PC-9 (cell line): ENCODE results near the gene TRAF3. TPM values are rescaled to one million over a fixed set of nuclear protein-coding genes. Genes with fewer than 3 reads are reported as not detected.

Experiments used
- BruUV-seq: library from RNA; stranded (reverse); fragments of 400-500 nt; replicated peaks from 2 replicates; lab custom pipeline; 2021; lab: Mats Ljungman, UMichigan
- CTCF ChIA-PET: fragments of 300-600 bp; sonication (Branson Sonifier 250); formaldehyde crosslinking; loops from one replicate; lab custom pipeline; 2022; ENCODE audit warnings: antibody characterized with exemption; lab: Charles Lee
- POLR2A ChIA-PET: fragments of 300-600 bp; sonication (Branson Sonifier 250); formaldehyde crosslinking; loops from one replicate; lab custom pipeline; 2022; ENCODE audit warnings: antibody characterized with exemption; ENCODE audit not compliant: unreplicated experiment; lab: Charles Lee
- DNase-seq, 2 experiments: peaks; one replicate each; pipeline versions ENCODE4 v3.0.0 to v3.0.0-alpha.2; 2015 to 2022; ENCODE audit warnings: mixed read lengths in 1 of 2
- H2AFZ ChIP-seq: fragments of 200-600 bp; sonication (generic); 2 replicates; pipeline ENCODE4 v1.8.1; 2017; ENCODE audit warnings: antibody characterized with exemption
- H3F3A ChIP-seq: fragments of 200-600 bp; sonication (generic); 2 replicates; pipeline ENCODE4 v1.8.1; 2017; ENCODE audit warnings: antibody characterized with exemption, mild to moderate bottlenecking, low read depth; ENCODE audit not compliant: insufficient read depth
- H3K27ac ChIP-seq: fragments of 200-600 bp; sonication (generic); 2 replicates; pipeline ENCODE4 v1.6.1; 2016; ENCODE audit warnings: mixed run types
- H3K27me3 ChIP-seq: fragments of 200-600 bp; sonication (generic); 2 replicates; pipeline ENCODE4 v1.6.1; 2016; ENCODE audit warnings: low read depth, mixed run types; ENCODE audit not compliant: insufficient read depth
- H3K36me3 ChIP-seq: fragments of 200-600 bp; sonication (generic); 2 replicates; pipeline ENCODE4 v1.6.1; 2016; ENCODE audit warnings: low read depth, mixed run types
- H3K4me1 ChIP-seq: fragments of 200-600 bp; sonication (generic); replicated peaks from 2 replicates; pipeline ENCODE4 v1.6.1; 2016; ENCODE audit warnings: mixed run types; ENCODE audit not compliant: insufficient read depth
- H3K4me2 ChIP-seq: fragments of 200-600 bp; sonication (generic); 2 replicates; pipeline ENCODE4 v1.6.1; 2017; ENCODE audit warnings: mixed run types
- H3K4me3 ChIP-seq: fragments of 200-600 bp; sonication (generic); 2 replicates; pipeline ENCODE4 v1.6.1; 2016; ENCODE audit warnings: mixed run types
- H3K79me2 ChIP-seq: fragments of 200-600 bp; sonication (generic); 2 replicates; pipeline ENCODE4 v1.6.1; 2017; ENCODE audit warnings: low read depth, mixed run types
- H3K9me2 ChIP-seq: fragments of 200-600 bp; sonication (generic); 2 replicates; pipeline ENCODE4 v1.8.1; 2017; ENCODE audit warnings: mild to moderate bottlenecking; ENCODE audit not compliant: insufficient read depth
- H3K9me3 ChIP-seq: fragments of 200-600 bp; sonication (generic); 2 replicates; pipeline ENCODE4 v1.8.1; 2016; ENCODE audit warnings: low read depth; ENCODE audit not compliant: insufficient read depth
- H4K20me1 ChIP-seq: fragments of 200-600 bp; sonication (generic); 2 replicates; pipeline ENCODE4 v1.8.1; 2017; ENCODE audit not compliant: insufficient read depth
- CTCF ChIP-seq: fragments of 200-600 bp; sonication (generic); conservative IDR thresholded peaks from 2 replicates; pipeline ENCODE4 v1.6.1; 2017; ENCODE audit warnings: mixed run types, antibody characterized with exemption, mild to moderate bottlenecking, moderate library complexity
- EZH2 ChIP-seq: fragments of 200-600 bp; sonication (generic); IDR thresholded peaks from 2 replicates; pipeline ENCODE4 v1.8.0; 2017; ENCODE audit warnings: antibody characterized with exemption, low read depth
- intact Hi-C: fragments of 100-400 bp; cut with micrococcal nuclease; formaldehyde crosslinking; loops from one replicate; pipeline ENCODE4 v1.10.0; 2022; ENCODE audit not compliant: unreplicated experiment
- total RNA-seq: library from RNA; stranded (reverse); gene quantifications from 2 replicates; pipeline ENCODE4 v1.2.3, GENCODE V29; 2021

Gene TRAF3
- total RNA-seq, 1 experiment from 2014 or later = 41.3 TPM

GRCh38 chr14:102732924-102733323, 44.3 kb upstream of the TRAF3 start:
- Histone ChIP-seq H4K20me1 (no peaks in the 10 kb centered on the region), H3K9me3 (no peaks in the 10 kb centered on the region), H3K4me3 (no peak overlapping the region), H3K27ac (no peak overlapping the region), H3K79me2 (no peaks in the 10 kb centered on the region), H3K4me1 (no peaks in the 10 kb centered on the region), H2AFZ (no peak overlapping the region), H3K9me2 (no peaks in the 10 kb centered on the region), H3K27me3 (no peaks in the 10 kb centered on the region), H3F3A (no peaks in the 10 kb centered on the region), H3K4me2 (no peak overlapping the region), H3K36me3 (no peaks in the 10 kb centered on the region)
- ChIA-PET CTCF (no interaction called here), POLR2A (interaction anchor here (0.6 kb wide), 1 partner anchor 14 kb away, joined by 4 read pairs; no protein-coding TSS in a partner anchor)
- no peak for DNase-seq
- no TSS peak for BruUV-seq
- TF ChIP-seq CTCF (no peak), EZH2 (no peak)
- intact Hi-C loops = no loop called here

GRCh38 chr14:102733326-102733725, 43.9 kb upstream of the TRAF3 start:
- CTCF ChIA-PET = no interaction called here
- Histone ChIP-seq H2AFZ (no peak overlapping the region), H4K20me1 (no peaks in the 10 kb centered on the region)

GRCh38 chr14:102734436-102734835, 42.8 kb upstream of the TRAF3 start:
- no peaks in the 10 kb centered on the region for H3K4me1 ChIP-seq
- no peaks in the 10 kb centered on the region for H3K9me2 ChIP-seq
- TF ChIP-seq EZH2 = no peak
- H3K9me3 ChIP-seq = 0 out of 2 replicates have a peak, but pooled peaks cover 3% of the 10 kb centered on the region
- H3K27ac ChIP-seq = no peak overlapping the region
- BruUV-seq = no TSS peak
- ChIA-PET CTCF (no interaction called here), POLR2A (no interaction called here)
- H2AFZ ChIP-seq = no peak overlapping the region
- intact Hi-C loops = no loop called here
- H3K4me2 ChIP-seq = no peak overlapping the region
- H4K20me1 ChIP-seq = no peaks in the 10 kb centered on the region
- H3K27me3 ChIP-seq = no peaks in the 10 kb centered on the region
- H3F3A ChIP-seq = no peaks in the 10 kb centered on the region
- no peak for DNase-seq
- H3K36me3 ChIP-seq = no peaks in the 10 kb centered on the region
- H3K4me3 ChIP-seq = no peak overlapping the region
- H3K79me2 ChIP-seq = no peaks in the 10 kb centered on the region

More at GRCh38 chr14:102733326-102733725, 43.9 kb upstream of the TRAF3 start:
- intact Hi-C loops = no loop called here
- Histone ChIP-seq H3K4me2 (no peak overlapping the region), H3K4me3 (no peak overlapping the region), H3K4me1 (no peaks in the 10 kb centered on the region), H3K9me3 (no peaks in the 10 kb centered on the region), H3K27me3 (no peaks in the 10 kb centered on the region), H3K27ac (no peak overlapping the region), H3F3A (no peaks in the 10 kb centered on the region), H3K79me2 (no peaks in the 10 kb centered on the region), H3K36me3 (no peaks in the 10 kb centered on the region), H3K9me2 (no peaks in the 10 kb centered on the region)
- TF ChIP-seq CTCF (no peak), EZH2 (no peak)
- BruUV-seq = no TSS peak
- POLR2A ChIA-PET = no interaction called here
- no peak for DNase-seq

GRCh38 chr14:102736956-102737355, 40.3 kb upstream of the TRAF3 start:
- ChIA-PET CTCF (no interaction called here), POLR2A (no interaction called here)
- H3K9me3 ChIP-seq = peaks cover 26% of the 10 kb centered on the region
- no peaks in the 10 kb centered on the region for H3K4me1 ChIP-seq
- H3F3A ChIP-seq = peaks cover 5% of the 10 kb centered on the region; the same call in 1 of the 2 replicates
- H3K4me3 ChIP-seq = no peak overlapping the region
- H3K9me2 ChIP-seq = no peaks in the 10 kb centered on the region
- H3K4me2 ChIP-seq = no peak overlapping the region
- no peaks in the 10 kb centered on the region for H3K27me3 ChIP-seq
- no peaks in the 10 kb centered on the region for H4K20me1 ChIP-seq
- H3K27ac ChIP-seq = no peak overlapping the region
- H2AFZ ChIP-seq = no peak overlapping the region
- BruUV-seq = no TSS peak
- intact Hi-C loops = no loop called here
- TF ChIP-seq EZH2 (no peak), CTCF (no peak)
- no peaks in the 10 kb centered on the region for H3K79me2 ChIP-seq
- H3K36me3 ChIP-seq = 0 out of 2 replicates have a peak, but pooled peaks cover 8% of the 10 kb centered on the region
- DNase-seq = no peak
